GM18526 (cell line): ENCODE results near the gene GNAL.
A peak's percentile ranks its signal among the peaks of the same experiment; 100 is the strongest.

Experiments
- POLR2A ChIP-seq: IDR thresholded peaks from 3 replicates; pipeline ENCODE4 v1.6.1; 2011; ENCODE audit not compliant: insufficient read length; ENCODE audit errors: extremely low read depth

Gene GNAL

DNA sequence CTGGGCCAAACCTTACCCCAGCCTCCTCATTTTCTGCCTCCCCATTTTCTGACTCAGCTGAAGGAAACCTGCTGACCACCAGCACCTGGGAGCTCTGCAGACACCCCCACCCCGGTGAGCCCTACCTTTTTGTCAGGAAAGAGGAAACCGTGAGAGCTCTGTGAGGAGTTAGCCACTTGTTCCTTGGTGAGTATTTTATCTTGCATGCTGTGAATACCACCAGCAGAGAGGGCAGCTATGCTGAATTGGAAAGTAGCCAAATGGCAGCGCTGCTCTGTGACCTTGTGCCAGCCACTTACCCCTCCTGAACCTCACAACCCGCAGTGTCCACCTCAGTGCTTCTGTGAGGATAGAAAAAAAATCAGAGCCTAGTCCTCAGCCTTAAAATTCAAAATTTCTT is 216.5 kb downstream of the GNAL start:
- TF ChIP-seq POLR2A = no peak

- no peak for TF ChIP-seq POLR2A
These were observed 217.1 kb downstream of the GNAL start for GRCh38 chr18:11906176-11906575.

DNA sequence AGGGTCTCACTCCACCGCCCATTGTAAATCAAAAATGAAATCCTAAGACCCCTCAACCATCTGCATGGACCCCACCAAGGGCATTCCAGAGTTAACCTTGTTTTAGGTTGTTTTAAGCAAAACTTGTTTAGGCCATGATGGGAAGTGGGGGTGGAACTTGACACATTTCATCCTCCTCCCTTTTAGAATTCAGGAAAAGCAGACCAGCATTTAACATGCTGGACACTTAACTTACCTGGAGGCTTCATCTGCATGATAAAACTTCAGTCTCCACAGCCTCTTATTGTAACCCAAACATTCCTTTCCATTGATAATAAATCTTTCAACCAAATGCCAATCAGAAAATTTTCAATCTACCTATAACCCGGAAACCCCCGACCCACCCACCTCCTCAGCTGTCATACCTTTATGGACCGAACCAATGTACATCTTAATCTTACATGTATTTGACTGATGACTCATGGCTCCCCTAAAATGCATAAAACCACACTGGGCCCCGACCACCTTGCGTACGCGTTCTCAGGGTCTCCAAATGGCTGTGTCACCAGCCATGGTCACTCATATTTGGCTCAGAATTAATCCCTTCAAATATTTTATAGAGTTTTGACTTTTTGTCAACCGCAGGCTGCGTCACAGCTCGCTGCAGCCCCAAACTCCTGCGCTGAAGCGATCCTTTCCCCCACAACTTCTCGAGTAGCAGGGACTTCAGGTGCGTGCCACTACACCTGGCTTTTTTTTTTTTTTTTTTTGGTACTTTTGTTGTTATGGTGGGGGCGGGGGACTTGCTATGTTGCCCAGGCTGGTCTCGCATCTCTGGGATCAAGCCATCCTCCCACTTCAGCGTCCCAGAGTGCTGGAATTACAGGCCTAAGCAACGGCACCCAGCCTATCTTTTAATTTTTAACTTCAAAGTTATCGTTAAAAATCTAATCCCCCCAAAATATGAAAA is 218.1 kb downstream of the GNAL start:
- no peak for TF ChIP-seq POLR2A

- peak; percentile 87 for TF ChIP-seq POLR2A
These were observed 219.4 kb downstream of the GNAL start, which contains the start of gene MPPE1 for GRCh38 chr18:11908182-11909060. MPPE1 (minus strand) TSS chr18:11908317; CDS start chr18:11897264, 11,053 bp downstream.

DNA sequence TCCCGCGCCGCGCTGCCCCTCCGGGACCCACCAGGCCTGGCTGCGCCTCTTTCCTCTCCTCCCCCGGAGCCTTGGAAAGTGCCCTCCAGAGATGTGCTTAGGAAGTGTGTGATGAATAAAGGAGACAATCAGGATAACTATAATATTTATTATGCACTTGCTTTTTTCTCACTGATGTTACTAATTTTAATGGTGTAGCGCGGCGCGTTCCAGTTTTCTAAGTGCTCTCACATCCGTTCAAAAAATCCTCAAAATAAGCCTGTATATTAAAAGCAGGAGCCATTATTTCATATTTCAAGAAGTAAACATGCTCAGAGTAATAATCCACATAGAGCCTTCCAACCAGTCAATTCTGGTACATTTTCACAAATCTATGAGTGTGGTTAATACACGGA is 220.0 kb downstream of the GNAL start:
- TF ChIP-seq POLR2A = no peak

GRCh38 chr18:11909591-11910026 is 220.5 kb downstream of the GNAL start:
- TF ChIP-seq POLR2A = no peak

GRCh38 chr18:11923450-11923849 is 234.4 kb downstream of the GNAL start:
- no peak for TF ChIP-seq POLR2A

GRCh38 chr18:11925800-11926481 is 236.9 kb downstream of the GNAL start:
- TF ChIP-seq POLR2A = no peak

DNA sequence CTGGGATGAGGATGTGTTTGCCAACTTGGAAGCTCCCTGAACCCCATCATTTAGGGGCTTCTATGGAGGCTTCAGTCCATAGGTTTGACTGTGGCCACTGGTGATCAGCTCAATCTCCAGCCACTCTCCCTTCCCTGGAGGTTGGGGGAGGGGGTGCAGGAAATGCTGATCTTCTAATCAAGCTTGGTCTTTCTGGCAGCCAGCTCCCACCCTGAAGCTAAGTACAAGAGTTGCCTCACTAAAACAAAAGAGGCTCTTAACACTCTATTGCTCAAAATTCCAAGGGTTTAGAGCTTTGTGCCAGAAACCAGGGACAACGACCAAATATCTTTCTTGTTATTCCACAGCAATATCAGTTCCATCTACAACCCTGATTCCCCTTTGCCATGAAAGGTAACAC is 238.4 kb downstream of the GNAL start:
- TF ChIP-seq POLR2A = no peak

DNA sequence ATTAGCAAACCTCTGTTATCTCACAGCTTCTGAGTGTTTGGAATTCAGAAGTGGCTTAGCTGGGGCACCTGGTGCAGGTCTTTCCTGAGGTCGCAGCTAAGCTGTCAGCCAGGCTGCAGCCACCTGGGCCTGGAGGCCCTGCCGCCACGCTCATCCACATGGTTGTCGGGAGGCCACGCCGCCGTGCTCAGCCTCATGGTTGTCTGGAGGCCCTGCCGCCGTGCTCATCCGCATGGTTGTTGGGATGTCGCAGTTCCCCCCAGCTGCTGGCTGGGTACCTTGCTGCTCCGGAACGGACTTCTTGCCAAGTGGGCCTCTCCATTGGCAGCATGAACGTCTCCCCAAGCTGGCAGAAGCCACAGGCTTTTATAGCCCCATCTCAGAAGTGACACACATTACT is 243.3 kb downstream of the GNAL start:
- TF ChIP-seq POLR2A = no peak
